ENCODE measurements around the gene PIAS4. TPM values are rescaled to one million over a fixed set of nuclear protein-coding genes. Genes with fewer than 3 reads are reported as not detected.

The PIAS4 gene
- total RNA-seq, 1 donor from 2014 or later: 36.4 TPM

DNA sequence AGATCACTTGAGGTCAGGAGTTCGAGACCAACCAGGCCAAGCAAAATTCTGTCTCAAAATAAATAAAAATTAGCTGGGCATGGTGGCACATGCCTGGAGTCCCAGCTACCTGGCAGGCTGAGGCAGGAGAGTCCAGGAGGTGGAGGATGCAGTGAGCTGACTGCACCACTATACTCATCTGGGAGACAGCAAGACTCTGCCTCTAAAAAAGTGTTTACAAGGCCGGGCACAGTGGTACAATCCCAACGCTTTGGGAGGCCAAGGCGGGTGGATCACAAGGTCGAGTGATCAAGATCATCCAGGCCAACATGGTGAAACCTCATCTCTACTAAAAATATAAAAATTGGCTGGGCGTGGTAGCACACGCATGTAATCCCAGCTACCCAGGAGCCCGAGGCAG, 32.4 kb upstream of the PIAS4 start:
- no peak overlapping the region for H3K27ac Mint-ChIP-seq
- no peaks in the 10 kb centered on the region for H3K9me3 Mint-ChIP-seq
- peaks cover 57% of the 10 kb centered on the region for H3K36me3 Mint-ChIP-seq (ENCODE audit: low read depth)
- TF ChIP-seq, protein P1, sequence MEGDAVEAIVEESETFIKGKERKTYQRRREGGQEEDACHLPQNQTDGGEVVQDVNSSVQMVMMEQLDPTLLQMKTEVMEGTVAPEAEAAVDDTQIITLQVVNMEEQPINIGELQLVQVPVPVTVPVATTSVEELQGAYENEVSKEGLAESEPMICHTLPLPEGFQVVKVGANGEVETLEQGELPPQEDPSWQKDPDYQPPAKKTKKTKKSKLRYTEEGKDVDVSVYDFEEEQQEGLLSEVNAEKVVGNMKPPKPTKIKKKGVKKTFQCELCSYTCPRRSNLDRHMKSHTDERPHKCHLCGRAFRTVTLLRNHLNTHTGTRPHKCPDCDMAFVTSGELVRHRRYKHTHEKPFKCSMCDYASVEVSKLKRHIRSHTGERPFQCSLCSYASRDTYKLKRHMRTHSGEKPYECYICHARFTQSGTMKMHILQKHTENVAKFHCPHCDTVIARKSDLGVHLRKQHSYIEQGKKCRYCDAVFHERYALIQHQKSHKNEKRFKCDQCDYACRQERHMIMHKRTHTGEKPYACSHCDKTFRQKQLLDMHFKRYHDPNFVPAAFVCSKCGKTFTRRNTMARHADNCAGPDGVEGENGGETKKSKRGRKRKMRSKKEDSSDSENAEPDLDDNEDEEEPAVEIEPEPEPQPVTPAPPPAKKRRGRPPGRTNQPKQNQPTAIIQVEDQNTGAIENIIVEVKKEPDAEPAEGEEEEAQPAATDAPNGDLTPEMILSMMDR (IDR thresholded peaks at IDR 0.05): no peak
- CTCF ChIA-PET: interaction anchor here (0.6 kb wide), 1 partner anchor 12 kb away, joined by 4 read pairs; no protein-coding TSS in a partner anchor
- DNase-seq: no peak
- H3K4me3 Mint-ChIP-seq: no peak overlapping the region
- POLR2A ChIA-PET: interaction anchor here (0.7 to 1.5 kb wide), 6 partner anchors 9 to 272 kb away, joined by 3 to 15 read pairs (median 11); partner anchors contain the start of genes EEF2, MRPL54 and YJU2
- no peak for ATAC-seq (ENCODE audit: low read depth)
- H3K27me3 Mint-ChIP-seq: no peaks in the 10 kb centered on the region
- peaks cover 18% of the 10 kb centered on the region for H3K4me1 Mint-ChIP-seq
- intact Hi-C loops (cut with micrococcal nuclease): no loop called here

DNA sequence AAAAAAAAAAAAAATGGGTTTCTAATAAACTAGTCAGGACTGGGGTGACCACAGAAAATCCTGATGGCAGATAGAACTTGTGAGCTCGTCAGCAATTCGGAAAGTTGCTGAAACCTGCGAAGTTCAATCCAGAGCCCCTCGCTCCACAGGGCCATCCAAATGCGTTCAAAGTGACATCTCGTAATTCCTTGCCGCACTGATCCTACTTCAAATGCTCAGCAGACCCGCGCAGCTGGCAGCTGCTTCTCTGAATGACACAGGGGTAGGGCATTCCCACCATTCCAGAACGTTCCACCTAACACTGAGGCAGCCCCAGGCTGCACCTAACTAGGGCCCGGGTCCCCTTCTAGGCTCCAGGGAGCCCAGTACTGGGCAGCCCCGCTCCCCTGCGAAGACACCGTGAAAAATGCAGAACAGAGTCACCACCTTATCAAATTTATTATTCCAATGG, 31.9 kb upstream of the PIAS4 start:
- ATAC-seq (ENCODE audit: low read depth) (no peak), DNase-seq (no peak)
- Mint-ChIP-seq H3K4me3 (no peak overlapping the region), H3K27ac (peak overlapping the region; percentile 18), H3K27me3 (no peaks in the 10 kb centered on the region), H3K4me1 (peaks cover 13% of the 10 kb centered on the region), H3K9me3 (no peaks in the 10 kb centered on the region), H3K36me3 (ENCODE audit: low read depth) (peaks cover 58% of the 10 kb centered on the region)
- ChIA-PET CTCF (interaction anchor here (0.6 kb wide), 1 partner anchor 12 kb away, joined by 4 read pairs; no protein-coding TSS in a partner anchor), POLR2A (interaction anchor here (0.7 to 1.5 kb wide), 6 partner anchors 8 to 271 kb away, joined by 3 to 15 read pairs (median 11); partner anchors contain the start of genes EEF2, MRPL54 and YJU2)
- TF ChIP-seq, protein P1 (IDR thresholded peaks at IDR 0.05): no peak
- intact Hi-C loops (cut with micrococcal nuclease): no loop called here

GRCh38 chr19:3976495-3977241, 30.9 kb upstream of the PIAS4 start:
- Mint-ChIP-seq H3K4me1 (peaks cover 10% of the 10 kb centered on the region), H3K9me3 (no peaks in the 10 kb centered on the region), H3K27ac (peak overlapping the region; percentile 50), H3K4me3 (no peak overlapping the region), H3K27me3 (no peaks in the 10 kb centered on the region), H3K36me3 (ENCODE audit: low read depth) (peaks cover 66% of the 10 kb centered on the region)
- CTCF ChIA-PET: no interaction called here
- POLR2A ChIA-PET: interaction anchor here (1.6 kb wide), 1 partner anchor 14 kb away, joined by 6 read pairs; no protein-coding TSS in a partner anchor
- DNase-seq (no peak), ATAC-seq (ENCODE audit: low read depth) (peak; percentile 7)
- intact Hi-C loops (cut with micrococcal nuclease): no loop called here
- TF ChIP-seq, protein P1 (IDR thresholded peaks at IDR 0.05): no peak

DNA sequence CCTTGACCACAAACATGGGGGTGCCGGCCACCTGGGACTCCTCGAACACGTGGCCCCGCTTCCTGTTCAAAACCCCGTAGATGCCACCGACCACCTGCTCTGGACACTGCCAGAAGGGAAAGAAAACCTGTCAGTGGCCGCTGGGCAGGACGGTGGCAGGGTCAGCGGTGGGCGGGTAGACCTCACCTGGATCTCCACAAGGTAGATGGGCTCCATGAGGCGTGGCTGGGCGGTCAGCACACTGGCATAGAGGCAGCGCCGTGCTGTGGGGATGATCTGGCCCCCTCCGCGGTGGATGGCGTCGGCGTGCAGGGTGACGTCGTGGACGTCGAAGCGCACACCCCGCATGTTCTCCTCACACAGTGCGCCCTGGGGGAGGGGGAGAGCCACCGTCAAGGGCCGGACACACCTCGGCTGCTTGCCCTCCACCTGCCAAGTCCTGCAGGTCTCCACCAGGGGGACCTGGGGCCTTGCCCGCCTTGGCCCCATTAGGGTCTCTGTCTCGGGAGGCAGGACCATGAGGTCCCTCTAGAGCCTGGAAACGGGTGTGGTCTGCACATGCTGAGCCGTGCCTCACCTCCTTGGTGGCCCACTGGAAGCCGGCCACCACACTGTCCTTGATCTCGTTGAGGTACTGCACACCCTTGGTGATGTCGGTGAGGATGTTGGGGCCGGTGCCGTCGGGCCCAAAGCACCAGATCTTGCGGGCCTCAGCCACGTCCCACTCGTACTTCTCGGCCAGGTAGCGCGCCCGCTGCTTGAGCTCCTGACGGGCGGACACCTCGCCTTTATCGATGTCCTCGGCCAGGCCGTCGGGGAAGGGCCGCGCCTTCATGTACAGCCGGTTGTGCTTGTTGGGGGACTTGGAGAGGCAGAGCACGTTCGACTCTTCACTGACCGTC, 30.0 kb upstream of the PIAS4 start:
- Mint-ChIP-seq H3K27ac (no peak overlapping the region), H3K9me3 (no peaks in the 10 kb centered on the region)
- POLR2A ChIA-PET: interaction anchor here (1.4 to 1.6 kb wide), 2 partner anchors 10 to 13 kb away, joined by 4 to 6 read pairs; no protein-coding TSS in a partner anchor

More for the DNA sequence above, 30.0 kb upstream of the PIAS4 start:
- Mint-ChIP-seq H3K4me1 (peaks cover 12% of the 10 kb centered on the region), H3K27me3 (no peaks in the 10 kb centered on the region), H3K36me3 (ENCODE audit: low read depth) (peaks cover 74% of the 10 kb centered on the region), H3K4me3 (no peak overlapping the region)
- CTCF ChIA-PET: no interaction called here
- DNase-seq (no peak), ATAC-seq (ENCODE audit: low read depth) (peak; percentile 16)
- intact Hi-C loops (cut with micrococcal nuclease): no loop called here
- TF ChIP-seq, protein P1 (IDR thresholded peaks at IDR 0.05): no peak

Data from activated B cell treated with CpG ODN at 0.5 μM for 24 hours (primary cell).